NCI-H1694 treated with DMSO at 0.1 percent for 48 hours (cell line): ENCODE results near the gene TMEM247.

Experiments used
- DNase-seq: peaks from one replicate; lab custom pipeline; 2025; lab: John Stamatoyannopoulos, UW

Gene TMEM247

GRCh38 chr2:46489423-46490174, 10.2 kb downstream of the TMEM247 start:
- DNase-seq, result no peak

- peak; percentile 22 for DNase-seq
These were observed 11.3 kb downstream of the TMEM247 start for GRCh38 chr2:46490521-46491141.

GRCh38 chr2:46492301-46492700, 12.9 kb downstream of the TMEM247 start:
- DNase-seq, result no peak

- no peak for DNase-seq
These were observed 14.0 kb downstream of the TMEM247 start for GRCh38 chr2:46493241-46493970.

- DNase-seq, result no peak
These were observed 14.5 kb downstream of the TMEM247 start for GRCh38 chr2:46493971-46494250.

DNA sequence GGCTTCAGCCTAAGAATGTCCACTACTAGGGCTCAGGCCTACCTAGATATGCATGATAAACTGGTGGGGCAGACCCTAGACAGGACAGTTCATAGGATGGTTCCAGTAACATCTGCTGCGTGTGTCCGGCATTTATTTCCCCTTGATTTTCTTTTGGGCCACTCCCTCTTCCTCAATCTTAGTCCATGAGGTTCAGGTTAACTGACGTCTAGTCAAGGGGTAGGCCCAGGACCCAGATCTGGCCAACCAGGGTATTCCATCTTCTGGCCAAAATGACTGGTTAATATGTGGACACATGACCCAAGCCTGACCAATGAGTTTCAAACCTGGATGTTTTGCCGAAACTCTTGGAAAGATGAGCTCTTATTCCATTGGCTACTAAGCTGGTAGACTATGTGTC, 15.2 kb downstream of the TMEM247 start:
- no peak for DNase-seq

- no peak for DNase-seq
These were observed 16.1 kb downstream of the TMEM247 start for GRCh38 chr2:46495231-46496030.

GRCh38 chr2:46497766-46498165, 18.4 kb downstream of the TMEM247 start:
- no peak for DNase-seq

- no peak for DNase-seq
These were observed 19.3 kb downstream of the TMEM247 start for GRCh38 chr2:46498681-46499080.

DNA sequence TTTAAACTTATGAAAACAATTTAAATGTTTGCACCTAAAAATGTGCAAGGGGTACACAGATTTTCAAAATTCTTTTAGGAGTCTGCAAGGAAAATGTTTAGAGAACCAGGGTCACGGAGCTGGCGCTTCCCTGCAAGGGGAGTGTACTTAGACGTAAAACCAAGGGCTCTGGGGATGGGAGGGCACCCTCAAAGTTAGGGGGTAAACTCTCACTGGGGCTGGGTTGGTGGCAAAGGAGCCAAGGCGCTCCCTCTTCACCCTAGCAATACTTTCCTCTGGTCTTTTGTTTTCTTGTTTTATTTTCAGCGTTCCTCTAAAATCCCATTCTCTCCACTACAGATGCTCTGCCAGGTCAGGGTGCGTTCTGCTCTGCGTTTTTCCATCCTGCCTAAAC, 20.0 kb downstream of the TMEM247 start:
- no peak for DNase-seq

GRCh38 chr2:46500801-46501200, 21.4 kb downstream of the TMEM247 start:
- DNase-seq, result no peak

- no peak for DNase-seq
These were observed 23.0 kb downstream of the TMEM247 start for GRCh38 chr2:46502291-46502885.

GRCh38 chr2:46503686-46504085, 24.3 kb downstream of the TMEM247 start:
- DNase-seq, result no peak

- DNase-seq, result no peak
These were observed 24.9 kb downstream of the TMEM247 start for GRCh38 chr2:46504221-46504620.

DNA sequence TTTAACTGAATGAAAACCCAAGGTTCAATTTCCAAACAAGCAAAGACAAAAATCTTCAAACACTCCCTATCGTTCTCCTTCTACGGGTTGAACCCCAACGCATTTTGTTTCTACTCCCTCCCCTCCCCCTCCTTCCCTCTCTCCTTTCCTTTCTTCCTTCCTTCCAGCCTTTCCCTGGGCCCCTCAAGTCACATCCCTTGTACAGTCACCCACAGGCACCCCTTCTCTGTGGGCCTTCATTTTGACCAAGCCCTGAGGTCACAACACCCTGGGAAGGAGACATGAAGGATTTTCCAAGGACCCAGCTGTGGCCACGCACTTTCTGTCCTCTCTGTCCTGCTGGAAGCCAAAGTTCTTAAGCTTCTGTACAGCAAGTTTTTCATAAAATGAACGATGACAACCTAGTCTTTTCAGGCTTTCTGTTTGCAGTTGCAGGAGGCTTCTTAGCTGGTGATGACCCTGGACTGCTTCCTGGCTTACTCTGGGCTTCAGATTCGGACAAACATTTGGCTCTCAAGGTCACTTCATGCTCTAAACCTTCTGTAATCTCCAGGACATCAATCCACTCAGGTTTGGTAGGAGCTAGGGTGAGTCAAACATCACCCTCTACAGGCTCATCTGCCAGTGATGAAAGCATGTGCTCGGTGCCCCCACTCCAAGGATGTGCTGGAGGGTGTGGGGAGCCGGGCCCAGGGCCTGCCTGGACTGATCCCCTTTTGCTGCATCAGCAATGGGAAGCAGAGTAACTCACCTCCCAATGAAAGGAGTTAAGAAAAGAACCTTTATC, 25.5 kb downstream of the TMEM247 start:
- DNase-seq, result no peak

- no peak for DNase-seq
These were observed 26.1 kb downstream of the TMEM247 start for GRCh38 chr2:46505472-46505783.

DNA sequence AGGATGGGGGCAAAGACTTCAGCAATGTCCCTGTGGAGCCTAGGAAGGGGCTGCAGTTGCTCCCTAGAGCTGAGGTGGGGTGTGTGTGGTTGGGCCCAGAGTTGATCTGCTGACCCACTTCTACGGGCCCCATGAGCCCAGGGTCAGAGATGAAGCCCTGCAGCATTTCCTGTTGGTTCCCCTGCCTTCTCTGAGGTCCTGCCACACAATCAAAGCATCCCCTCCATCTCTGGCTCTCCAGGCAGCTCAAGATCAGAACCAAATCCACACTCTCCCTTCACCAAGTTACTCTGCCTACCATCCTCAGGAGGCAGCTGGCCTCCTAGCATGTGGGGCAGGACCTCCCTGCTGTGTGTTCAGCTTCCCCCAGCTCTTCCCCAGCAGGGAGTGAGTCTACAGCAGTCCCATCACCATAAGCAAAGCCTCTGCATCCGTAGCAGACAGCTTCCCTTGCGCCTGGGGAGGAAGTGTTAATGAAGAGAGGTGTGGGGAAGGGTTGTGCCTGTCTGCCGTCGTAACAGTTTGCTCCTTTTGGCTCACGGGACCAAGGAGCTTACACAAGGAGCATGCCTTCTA, 26.9 kb downstream of the TMEM247 start:
- no peak for DNase-seq

- DNase-seq, result no peak
These were observed 28.9 kb downstream of the TMEM247 start for GRCh38 chr2:46508312-46508711.

DNA sequence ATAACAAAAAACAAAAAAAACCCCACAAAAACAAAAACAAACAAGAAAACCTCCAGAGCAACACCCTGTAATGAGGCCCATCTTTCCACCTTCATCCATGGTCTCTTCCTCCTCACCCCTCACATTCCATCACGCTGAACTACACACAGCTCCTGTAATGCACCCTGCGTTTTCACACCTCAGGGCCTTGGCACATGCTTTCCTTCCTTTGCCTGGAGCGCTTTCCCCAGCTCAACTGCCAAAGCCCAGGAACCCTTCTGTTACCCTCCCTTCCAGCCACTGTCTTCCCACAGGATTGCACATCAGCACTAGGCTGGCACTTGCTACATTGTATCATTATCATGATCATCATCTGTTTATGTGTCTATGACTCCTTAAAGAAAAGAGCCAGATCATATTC, 29.4 kb downstream of the TMEM247 start:
- DNase-seq, result no peak

DNA sequence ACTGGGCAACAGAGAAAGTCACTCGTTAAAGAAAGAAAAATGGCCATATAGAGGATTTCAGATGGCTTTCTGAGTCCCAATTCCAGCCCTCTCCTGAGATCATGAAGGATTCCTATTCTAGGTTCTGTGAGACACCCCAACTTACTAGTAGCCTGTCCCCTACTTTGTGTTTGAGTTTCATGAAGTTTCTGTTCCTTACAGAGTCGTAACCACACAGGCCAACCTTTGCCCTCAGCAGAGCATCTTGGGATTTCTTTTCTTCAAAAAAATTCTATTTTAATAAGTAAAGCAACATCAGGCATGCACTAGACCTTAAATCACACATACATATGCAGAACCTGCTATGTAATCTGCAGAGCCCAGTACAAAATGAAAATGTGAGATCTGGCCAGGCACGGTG, 30.4 kb downstream of the TMEM247 start:
- no peak for DNase-seq

GRCh38 chr2:46510598-46511177, 31.3 kb downstream of the TMEM247 start:
- no peak for DNase-seq
